ENCODE measurements around the gene RPLP2.

The RPLP2 gene

GRCh38 chr11:846496-847098 lies 36.8 kb downstream of the RPLP2 start:
- in situ Hi-C loops (cut with MboI; ENCODE audit: low sequenced_read_pairs): no loop called here

- in situ Hi-C loops (cut with MboI; ENCODE audit: low sequenced_read_pairs): no loop called here
Measured at GRCh38 chr11:847876-848275, 38.1 kb downstream of the RPLP2 start.

- in situ Hi-C loops (cut with MboI; ENCODE audit: low sequenced_read_pairs): no loop called here
Measured at GRCh38 chr11:848380-848931, 38.7 kb downstream of the RPLP2 start.

- in situ Hi-C loops (cut with MboI; ENCODE audit: low sequenced_read_pairs): no loop called here
Measured at GRCh38 chr11:849104-849824, 39.5 kb downstream of the RPLP2 start.

GRCh38 chr11:849951-850774 lies 40.4 kb downstream of the RPLP2 start:
- in situ Hi-C loops (cut with MboI; ENCODE audit: low sequenced_read_pairs): loop anchor here (25.0 kb wide), 1 partner anchor 212 kb away; the partner anchor contains the start of gene MUC2

GRCh38 chr11:850775-851763 lies 41.3 kb downstream of the RPLP2 start:
- in situ Hi-C loops (cut with MboI; ENCODE audit: low sequenced_read_pairs): loop anchor here (25.0 kb wide), 1 partner anchor 211 kb away; the partner anchor contains the start of gene MUC2

- in situ Hi-C loops (cut with MboI; ENCODE audit: low sequenced_read_pairs): loop anchor here (25.0 kb wide), 1 partner anchor 210 kb away; the partner anchor contains the start of gene MUC2
Measured at GRCh38 chr11:852762-853161, 43.0 kb downstream of the RPLP2 start.

GRCh38 chr11:853682-854448 lies 44.1 kb downstream of the RPLP2 start:
- in situ Hi-C loops (cut with MboI; ENCODE audit: low sequenced_read_pairs): loop anchor here (25.0 kb wide), 1 partner anchor 208 kb away; the partner anchor contains the start of gene MUC2

- in situ Hi-C loops (cut with MboI; ENCODE audit: low sequenced_read_pairs): loop anchor here (25.0 kb wide), 1 partner anchor 208 kb away; the partner anchor contains the start of gene MUC2
Measured at GRCh38 chr11:854601-855329, 45.0 kb downstream of the RPLP2 start.

GRCh38 chr11:855330-855674 lies 45.5 kb downstream of the RPLP2 start:
- in situ Hi-C loops (cut with MboI; ENCODE audit: low sequenced_read_pairs): loop anchor here (25.0 kb wide), 1 partner anchor 207 kb away; the partner anchor contains the start of gene MUC2

- in situ Hi-C loops (cut with MboI; ENCODE audit: low sequenced_read_pairs): loop anchor here (25.0 kb wide), 1 partner anchor 207 kb away; the partner anchor contains the start of gene MUC2
Measured at GRCh38 chr11:855796-856195, 46.0 kb downstream of the RPLP2 start.

GRCh38 chr11:856397-856796 lies 46.6 kb downstream of the RPLP2 start:
- in situ Hi-C loops (cut with MboI; ENCODE audit: low sequenced_read_pairs): loop anchor here (25.0 kb wide), 1 partner anchor 206 kb away; the partner anchor contains the start of gene MUC2

- in situ Hi-C loops (cut with MboI; ENCODE audit: low sequenced_read_pairs): loop anchor here (25.0 kb wide), 1 partner anchor 204 kb away; the partner anchor contains the start of gene MUC2
Measured at GRCh38 chr11:858053-858761, 48.4 kb downstream of the RPLP2 start.

- in situ Hi-C loops (cut with MboI; ENCODE audit: low sequenced_read_pairs): loop anchor here (25.0 kb wide), 1 partner anchor 203 kb away; the partner anchor contains the start of gene MUC2
Measured at GRCh38 chr11:858762-859339, 49.1 kb downstream of the RPLP2 start.

GRCh38 chr11:859394-860131 lies 49.8 kb downstream of the RPLP2 start:
- in situ Hi-C loops (cut with MboI; ENCODE audit: low sequenced_read_pairs): loop anchor here (25.0 kb wide), 1 partner anchor 203 kb away; the partner anchor contains the start of gene MUC2

Measured in HL-60/S4 (cell line).